HepG2 (cell line): ENCODE results near the gene WDR31. TPM values are rescaled to one million over a fixed set of nuclear protein-coding genes. Genes with fewer than 3 reads are reported as not detected.

Experiments
- ATAC-seq: fragments of 200-7000 bp; cut with Tn5 transposase; 3 replicates; pipeline ENCODE4 v1.9.1; 2020; ENCODE audit warnings: mild to moderate bottlenecking, moderate library complexity
- BruUV-seq: library from RNA; stranded (reverse); fragments of 400-500 nt; replicated peaks from 2 replicates; lab custom pipeline; 2021; lab: Mats Ljungman, UMichigan
- CTCF ChIA-PET: fragments of 300-600 bp; formaldehyde crosslinking; extraction: SDS; loops from one replicate; lab custom pipeline; 2021; ENCODE audit warnings: low total read pairs, inconsistent platforms, low intra/inter-chr PET ratio; lab: Yijun Ruan, JAX
- POLR2A ChIA-PET: fragments of 350-600 bp; sonication (Branson Sonifier 250); formaldehyde crosslinking; loops from one replicate; lab custom pipeline; 2020; ENCODE audit warnings: antibody characterized with exemption, inconsistent platforms; lab: Yijun Ruan, JAX
- DNase-seq: peaks from one replicate; pipeline ENCODE4 v3.0.0-alpha.2; 2015; ENCODE audit warnings: low spot score
- FAIRE-seq: peaks from 3 replicates; lab custom pipeline; 2011; peaks lifted over from hg19 to GRCh38; lab: Jason Lieb, UNC
- H2AFZ ChIP-seq: one replicate; pipeline ENCODE4 v1.6.1; 2011; ENCODE audit warnings: low read length, inconsistent platforms
- H3K27ac ChIP-seq: fragments of 300-600 bp; 3 replicates; pipeline ENCODE4 v1.8.0; 2011; ENCODE audit warnings: mixed run types, mild to moderate bottlenecking, mixed read lengths, low read length, inconsistent platforms; ENCODE audit not compliant: insufficient read depth; ENCODE audit errors: extremely low read length
- H3K27me3 ChIP-seq, 2 experiments: fragments of 200-600 bp in 1 of 2; 2 replicates in 1 of 2; 3 replicates in 1 of 2; pipeline versions ENCODE4 v1.6.0 to v1.8.0; 2011; ENCODE audit warnings: low read length in 2 of 2, mild to moderate bottlenecking in 2 of 2, moderate library complexity in 2 of 2, inconsistent platforms in 1 of 2; ENCODE audit not compliant: insufficient read depth in 2 of 2, control insufficient read depth in 1 of 2
- H3K36me3 ChIP-seq, 2 experiments: fragments of 200-600 bp in 1 of 2; replicated peaks in 1 of 2; 2 replicates in 1 of 2; 3 replicates in 1 of 2; pipeline versions ENCODE4 v1.5.1 to v1.8.0; 2011; ENCODE audit warnings: low read length in 2 of 2, inconsistent platforms in 1 of 2; ENCODE audit not compliant: insufficient read depth in 2 of 2, control insufficient read depth in 1 of 2
- H3K4me1 ChIP-seq: 2 replicates; pipeline ENCODE4 v1.5.1; 2012; ENCODE audit warnings: low read length, inconsistent platforms; ENCODE audit not compliant: insufficient read depth
- H3K4me2 ChIP-seq: 2 replicates; pipeline ENCODE4 v1.6.0; 2011; ENCODE audit warnings: low read depth, low read length, inconsistent platforms
- H3K4me3 ChIP-seq, 3 experiments: fragments of 200-600 bp in 1 of 3; sonication (generic), shearing (Covaris generic) in 1 of 3; replicated peaks in 1 of 3; 2 replicates each; pipeline ENCODE4 v1.5.1; 2011 to 2016; ENCODE audit warnings: low read length in 3 of 3, inconsistent platforms in 2 of 3, low read depth in 2 of 3, mild to moderate bottlenecking in 2 of 3, control low read depth in 1 of 3, mixed read lengths in 1 of 3; ENCODE audit not compliant: insufficient read depth in 1 of 3
- H3K79me2 ChIP-seq: one replicate; pipeline ENCODE4 v1.6.1; 2011; ENCODE audit warnings: low read length, inconsistent platforms; ENCODE audit not compliant: insufficient read depth
- H3K9ac ChIP-seq: 2 replicates; pipeline ENCODE4 v1.6.0; 2011; ENCODE audit warnings: mild to moderate bottlenecking, low read depth, low read length, inconsistent platforms; ENCODE audit not compliant: insufficient read depth
- H3K9me3 ChIP-seq: 2 replicates; pipeline ENCODE4 v1.5.1; 2012; ENCODE audit warnings: mild to moderate bottlenecking, low read length
- H4K20me1 ChIP-seq: 2 replicates; pipeline ENCODE4 v1.6.0; 2011; ENCODE audit warnings: inconsistent platforms, mild to moderate bottlenecking, low read length, moderate library complexity; ENCODE audit not compliant: insufficient read depth
- AGO1 ChIP-seq: fragments of 200-400 bp; formaldehyde crosslinking; IDR thresholded peaks from 2 replicates; pipeline ENCODE4 v1.6.1; 2017; ENCODE audit warnings: mild to moderate bottlenecking, low read depth, low read length, moderate library complexity; ENCODE audit not compliant: poor library complexity, severe bottlenecking
- AKNA ChIP-seq: sonication (generic); formaldehyde crosslinking; IDR thresholded peaks from 2 replicates; pipeline ENCODE4 v1.4.0; 2020; ENCODE audit warnings: missing genetic modification reagents, borderline replicate concordance
- HDAC6 ChIP-seq: fragments of 200-600 bp; sonication (generic); IDR thresholded peaks from 2 replicates; pipeline ENCODE4 v1.7.0; 2017; ENCODE audit warnings: mild to moderate bottlenecking, antibody characterized with exemption, low read length, low read depth
- SRSF9 ChIP-seq: fragments of 200-400 bp; formaldehyde crosslinking; IDR thresholded peaks from 2 replicates; pipeline ENCODE4 v1.6.1; 2018; ENCODE audit warnings: borderline replicate concordance, mild to moderate bottlenecking, low read depth, low read length; ENCODE audit not compliant: insufficient read depth, poor library complexity, severe bottlenecking
- ZFY ChIP-seq: sonication (generic); formaldehyde crosslinking; IDR thresholded peaks from 2 replicates; pipeline ENCODE4 v1.4.0; 2020; ENCODE audit warnings: missing genetic modification reagents
- ZNF251 ChIP-seq: sonication (generic); formaldehyde crosslinking; IDR thresholded peaks from 2 replicates; pipeline ENCODE4 v1.9.0; 2021; ENCODE audit warnings: mild to moderate bottlenecking, missing genetic modification reagents
- ZNF850 ChIP-seq: sonication (generic); formaldehyde crosslinking; conservative IDR thresholded peaks from 2 replicates; pipeline ENCODE4 v1.9.0; 2021; ENCODE audit warnings: mild to moderate bottlenecking, missing genetic modification reagents
- WGBS: methylation state at CpG from one replicate; pipeline ENCODE4 v1.1.6; 2017; ENCODE audit warnings: low lambda C conversion rate; 5-methylcytosine and 5-hydroxymethylcytosine counted together
- in situ Hi-C: cut with HindIII; loops from 2 replicates; pipeline ENCODE4 v1.10.0; 2017; ENCODE audit warnings: low pct_unique_long_range_greater_than_20kb; ENCODE audit not compliant: extremely low pct_ligation_motif_present
- intact Hi-C: fragments of 100-400 bp; cut with micrococcal nuclease; formaldehyde crosslinking; loops from one replicate; pipeline ENCODE4 v1.10.0; 2022; ENCODE audit not compliant: unreplicated experiment
- polyA plus RNA-seq, 8 experiments: library from polyadenylated mRNA; depleted of rRNA in 3 of 8; stranded (reverse) in 7 of 8; unstranded in 1 of 8; fragments of >200 nt; fragmentation: Illumina TruSeq in 4 of 8; extraction: Trizol in 4 of 8; gene quantifications; 2 replicates each; pipeline versions ENCODE4 v1.2.1 to v1.2.3, GENCODE V29; 2011 to 2016; ENCODE audit warnings: low read depth in 4 of 8, missing spikeins in 1 of 8, mixed read lengths in 1 of 8; ENCODE audit not compliant: insufficient read depth in 1 of 8
- total RNA-seq, 5 experiments: library from RNA; depleted of rRNA; stranded (reverse); fragments of >200 nt; fragmentation: Illumina TruSeq; extraction: Trizol; gene quantifications; 2 replicates each; pipeline ENCODE4 v1.2.3, GENCODE V29; 2016; ENCODE audit warnings: low read depth in 1 of 5
- TF ChIP-seq, protein P1 (sequence below): sonication (generic); formaldehyde crosslinking; IDR thresholded peaks from 2 replicates; pipeline ENCODE4 v1.5.0; 2020; ENCODE audit warnings: missing genetic modification reagents

The WDR31 gene
- total and polyA plus RNA-seq, 2 of the 13 experiments (the other 11 are each of a cell fraction or from before 2014, with no cell fraction given), result 0.33 to 1.7 TPM

DNA sequence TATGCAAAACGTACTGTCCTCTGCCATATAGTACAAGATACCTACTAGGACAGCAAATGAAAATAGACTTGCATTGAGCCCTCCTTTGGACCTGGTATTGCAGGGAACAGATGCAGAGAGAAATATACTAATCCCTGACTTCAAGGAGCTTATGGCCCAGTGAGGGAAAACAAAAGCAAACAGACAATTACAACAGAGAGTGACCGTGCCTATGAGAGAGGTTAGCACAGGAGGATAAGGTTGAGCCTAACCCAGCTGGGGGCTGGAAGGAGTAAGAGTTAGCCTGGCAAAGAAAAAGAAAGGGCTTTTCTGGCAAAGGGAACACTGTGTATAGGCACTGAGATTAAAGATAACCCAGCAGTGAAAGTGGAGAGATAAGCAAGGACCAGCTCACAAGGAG is 70.2 kb downstream of the WDR31 start:
- Histone ChIP-seq H3K4me3 (no peak overlapping the region), H3K27ac (no peak overlapping the region), H3K9me3 (no peaks in the 10 kb centered on the region), H3K9ac (no peak overlapping the region), H3K27me3 (no peaks in the 10 kb centered on the region; a peak in 1 of 5 replicates), H4K20me1 (no peaks in the 10 kb centered on the region; the same call in 1 of the 2 replicates), H3K4me1 (peaks cover 11% of the 10 kb centered on the region), H3K79me2 (peaks cover 12% of the 10 kb centered on the region), H3K4me2 (no peak overlapping the region), H3K36me3 (peaks cover 16 to 51% of the 10 kb centered on the region in 2 experiments), H2AFZ (no peak overlapping the region)
- no TSS peak for BruUV-seq
- ATAC-seq, result no peak
- intact Hi-C loops, result loop anchor here (10.0 kb wide), 2 partner anchors 135 to 385 kb away; partner anchors contain the start of gene ALAD
- 97% methylated on average over 2 of the region's 2 CpGs for WGBS
- in situ Hi-C loops, result loop anchor here (5.0 kb wide), 1 partner anchor 387 kb away; no protein-coding TSS in a partner anchor
- ChIA-PET POLR2A (no interaction called here), CTCF (no interaction called here)
- no peak for DNase-seq
- TF ChIP-seq ZNF251 (CRISPR knock-in tag) (no peak), ZFY (CRISPR knock-in tag) (no peak), HDAC6 (no peak), AKNA (CRISPR knock-in tag) (no peak), AGO1 (no peak), ZNF850 (CRISPR knock-in tag) (no peak), SRSF9 (no peak)
- TF ChIP-seq, protein P1, sequence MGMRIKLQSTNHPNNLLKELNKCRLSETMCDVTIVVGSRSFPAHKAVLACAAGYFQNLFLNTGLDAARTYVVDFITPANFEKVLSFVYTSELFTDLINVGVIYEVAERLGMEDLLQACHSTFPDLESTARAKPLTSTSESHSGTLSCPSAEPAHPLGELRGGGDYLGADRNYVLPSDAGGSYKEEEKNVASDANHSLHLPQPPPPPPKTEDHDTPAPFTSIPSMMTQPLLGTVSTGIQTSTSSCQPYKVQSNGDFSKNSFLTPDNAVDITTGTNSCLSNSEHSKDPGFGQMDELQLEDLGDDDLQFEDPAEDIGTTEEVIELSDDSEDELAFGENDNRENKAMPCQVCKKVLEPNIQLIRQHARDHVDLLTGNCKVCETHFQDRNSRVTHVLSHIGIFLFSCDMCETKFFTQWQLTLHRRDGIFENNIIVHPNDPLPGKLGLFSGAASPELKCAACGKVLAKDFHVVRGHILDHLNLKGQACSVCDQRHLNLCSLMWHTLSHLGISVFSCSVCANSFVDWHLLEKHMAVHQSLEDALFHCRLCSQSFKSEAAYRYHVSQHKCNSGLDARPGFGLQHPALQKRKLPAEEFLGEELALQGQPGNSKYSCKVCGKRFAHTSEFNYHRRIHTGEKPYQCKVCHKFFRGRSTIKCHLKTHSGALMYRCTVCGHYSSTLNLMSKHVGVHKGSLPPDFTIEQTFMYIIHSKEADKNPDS (CRISPR knock-in tag), result no peak
- FAIRE-seq, result no peak
